ENCODE measurements around the gene MRS2.
"Not testable (repeated sequence)": the region's sequence is repeated elsewhere in the genome, so short reads cannot be mapped to it uniquely, and the experiment has no call there.

Gene MRS2, protein sequence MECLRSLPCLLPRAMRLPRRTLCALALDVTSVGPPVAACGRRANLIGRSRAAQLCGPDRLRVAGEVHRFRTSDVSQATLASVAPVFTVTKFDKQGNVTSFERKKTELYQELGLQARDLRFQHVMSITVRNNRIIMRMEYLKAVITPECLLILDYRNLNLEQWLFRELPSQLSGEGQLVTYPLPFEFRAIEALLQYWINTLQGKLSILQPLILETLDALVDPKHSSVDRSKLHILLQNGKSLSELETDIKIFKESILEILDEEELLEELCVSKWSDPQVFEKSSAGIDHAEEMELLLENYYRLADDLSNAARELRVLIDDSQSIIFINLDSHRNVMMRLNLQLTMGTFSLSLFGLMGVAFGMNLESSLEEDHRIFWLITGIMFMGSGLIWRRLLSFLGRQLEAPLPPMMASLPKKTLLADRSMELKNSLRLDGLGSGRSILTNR

DNA sequence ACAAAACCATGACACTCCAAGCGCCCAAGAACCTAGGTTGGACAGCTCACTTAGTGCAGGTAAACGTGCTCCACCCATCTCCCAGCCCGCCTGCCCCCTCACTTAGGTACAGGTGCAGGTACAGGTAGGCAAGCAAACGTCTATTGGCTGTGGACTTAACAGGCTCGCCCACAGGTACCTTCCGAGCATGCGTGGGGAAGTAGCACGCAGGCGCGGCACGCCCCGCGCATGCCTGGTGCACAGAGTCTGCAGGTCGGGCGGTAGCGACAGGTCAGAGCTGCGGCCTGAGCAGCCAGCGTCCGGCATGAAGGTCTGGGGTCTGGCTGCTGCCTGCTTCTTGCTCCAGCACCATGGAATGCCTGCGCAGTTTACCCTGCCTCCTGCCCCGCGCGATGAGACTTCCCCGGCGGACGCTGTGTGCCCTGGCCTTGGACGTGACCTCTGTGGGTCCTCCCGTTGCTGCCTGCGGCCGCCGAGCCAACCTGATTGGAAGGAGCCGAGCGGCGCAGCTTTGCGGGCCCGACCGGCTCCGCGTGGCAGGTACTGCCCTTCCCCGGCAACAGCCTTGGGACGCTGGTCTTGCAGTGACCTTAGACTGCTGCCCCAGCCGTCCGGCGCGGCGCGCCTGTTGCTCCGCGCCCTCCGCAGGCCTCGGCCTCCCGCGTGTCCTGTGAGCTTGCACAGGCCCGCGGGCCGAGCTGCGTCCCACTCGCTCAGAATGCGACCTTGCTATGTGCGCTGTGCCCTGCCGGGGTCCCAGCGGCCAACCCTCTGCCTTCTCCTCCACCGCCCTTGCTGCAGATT, at the start of gene MRS2:
TSS of gene MRS2 (plus strand) at position 240 of the 804 bp plus-strand sequence. CDS start at position 351, 111 bp downstream.
- peak; percentile 48 for DNase-seq (ENCODE audit: low read depth, low spot score)

DNA sequence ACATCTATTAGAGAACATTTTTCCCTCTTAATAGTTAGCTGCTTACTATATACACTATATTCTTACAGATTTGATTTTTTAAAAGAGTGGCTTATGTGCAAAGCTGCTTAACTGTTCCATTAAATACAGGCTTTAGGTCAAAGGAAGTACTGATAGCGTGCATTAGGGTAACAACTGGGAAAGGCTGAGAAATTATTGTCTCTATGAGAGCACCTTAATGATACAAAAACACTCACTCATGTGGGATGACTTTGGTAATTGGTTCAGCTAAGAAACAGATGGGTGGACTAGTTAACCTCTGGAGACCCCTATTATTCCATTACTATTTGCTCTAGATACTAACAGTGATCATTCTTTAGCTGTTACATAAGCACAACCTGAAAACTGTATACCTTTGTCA, 48.9 kb upstream of the MRS2 start:
- no peak for DNase-seq (ENCODE audit: low read depth, low spot score)

DNA sequence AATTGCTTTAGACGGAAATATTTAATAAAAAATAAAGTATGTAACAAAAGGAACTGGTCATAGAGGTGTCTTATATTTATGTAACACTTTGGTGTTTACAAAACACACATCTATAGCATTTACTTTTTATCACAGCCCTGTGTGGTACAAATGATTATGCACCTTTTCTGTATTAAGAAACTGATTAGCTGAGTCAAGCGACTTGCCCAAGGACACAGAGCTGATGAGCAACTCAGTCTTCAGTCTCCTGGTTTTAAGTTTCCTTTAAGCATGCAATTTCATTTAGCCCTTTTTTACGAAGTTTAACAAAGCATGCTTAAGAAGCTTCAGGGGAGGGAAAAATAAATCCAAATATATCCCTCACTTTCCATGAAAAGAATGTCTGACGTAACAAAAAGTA, 47.3 kb upstream of the MRS2 start:
- DNase-seq (ENCODE audit: low read depth, low spot score), result no peak

DNA sequence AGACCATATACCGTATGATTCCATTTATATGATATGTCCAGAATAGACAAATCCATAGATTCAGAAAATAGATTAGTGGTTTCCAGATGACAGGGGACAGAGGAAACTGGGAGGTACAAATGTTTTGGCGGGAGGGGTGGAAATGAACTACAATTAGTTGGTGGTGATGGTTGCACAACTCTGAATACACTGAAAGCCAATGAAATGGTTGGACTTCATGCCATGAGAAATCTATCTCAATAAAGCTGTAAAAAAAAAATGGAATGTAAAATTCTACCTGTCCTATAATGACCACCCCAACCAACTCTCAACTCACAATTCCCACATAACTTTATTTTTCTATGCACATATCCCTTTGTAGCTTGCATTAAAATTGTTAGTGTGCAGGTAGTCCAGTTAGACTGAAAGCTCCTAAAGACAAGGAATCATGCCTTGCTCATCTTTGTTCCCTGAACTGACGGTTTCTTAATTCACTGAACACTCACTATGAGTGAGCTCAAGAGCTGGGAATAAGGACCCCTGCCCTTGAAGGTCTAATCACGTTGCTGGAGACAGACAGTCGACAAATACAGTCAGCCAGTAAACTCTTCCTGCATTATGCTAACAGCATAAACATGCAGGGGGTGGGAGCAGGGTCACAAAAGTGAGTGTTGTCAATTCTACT, 46.3 kb upstream of the MRS2 start:
- no peak for DNase-seq (ENCODE audit: low read depth, low spot score)

DNA sequence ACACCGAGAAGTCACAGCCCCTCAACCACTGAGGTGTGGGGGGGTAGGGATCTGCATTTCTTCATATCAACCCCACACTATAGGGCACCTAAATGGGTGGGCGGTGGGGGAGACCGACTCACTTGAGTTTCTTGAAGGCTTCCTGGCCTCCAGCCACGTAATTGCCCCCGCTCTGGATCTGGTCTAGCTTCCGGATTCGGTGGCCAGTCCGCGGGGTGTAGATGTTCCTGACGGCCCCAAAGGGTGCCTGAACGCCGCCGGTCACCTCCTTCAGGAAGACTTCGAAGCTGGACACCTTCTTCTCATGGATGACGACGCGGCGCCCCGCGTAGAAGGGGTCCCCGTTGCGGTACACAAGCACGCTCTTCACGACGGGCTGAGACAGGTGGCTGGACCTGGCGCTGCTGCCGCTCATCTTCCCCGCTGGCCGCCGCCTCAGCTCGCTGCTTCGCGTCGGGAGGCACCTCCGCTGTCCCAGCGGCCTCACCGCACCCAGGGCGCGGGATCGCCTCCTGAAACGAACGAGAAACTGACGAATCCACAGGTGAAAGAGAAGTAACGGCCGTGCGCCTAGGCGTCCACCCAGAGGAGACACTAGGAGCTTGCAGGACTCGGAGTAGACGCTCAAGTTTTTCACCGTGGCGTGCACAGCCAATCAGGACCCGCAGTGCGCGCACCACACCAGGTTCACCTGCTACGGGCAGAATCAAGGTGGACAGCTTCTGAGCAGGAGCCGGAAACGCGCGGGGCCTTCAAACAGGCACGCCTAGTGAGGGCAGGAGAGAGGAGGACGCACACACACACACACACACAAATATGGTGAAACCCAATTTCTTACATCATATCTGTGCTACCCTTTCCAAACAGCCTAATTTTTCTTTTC, 45.2 kb upstream of the MRS2 start, which contains the start of gene DCDC2:
TSS of gene DCDC2 (minus strand) at position 724 of the 883 bp plus-strand sequence. CDS start at position 415, 309 bp downstream.
- no peak for DNase-seq (ENCODE audit: low read depth, low spot score)

DNA sequence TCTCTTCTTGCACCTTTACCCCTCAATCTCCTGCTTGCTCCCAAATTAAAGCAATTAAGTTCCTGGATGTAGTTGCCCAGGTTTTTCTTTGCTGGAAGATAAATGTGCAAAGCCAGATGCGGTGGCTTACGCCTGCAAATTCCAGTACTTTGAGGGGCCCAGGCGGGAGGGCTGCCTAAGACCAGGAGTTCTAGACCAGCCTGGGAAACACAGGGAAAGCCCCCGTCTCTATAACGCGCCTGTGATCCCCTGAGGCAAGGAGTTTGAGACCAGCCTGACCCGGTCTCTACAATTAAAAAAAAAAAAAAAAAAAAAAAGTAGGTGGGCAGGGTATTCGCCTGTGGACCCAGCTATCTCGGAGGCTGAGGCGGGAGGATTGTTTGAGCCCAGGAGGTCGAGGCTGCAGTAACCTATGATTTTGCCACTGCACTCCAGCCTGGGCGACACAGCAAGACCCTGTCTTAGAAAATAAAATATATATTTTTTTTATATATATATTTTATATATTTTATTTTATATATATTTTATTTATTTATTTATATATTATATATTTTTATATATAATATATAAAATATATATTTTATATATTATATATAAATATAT, 44.4 kb upstream of the MRS2 start:
- DNase-seq (ENCODE audit: low read depth, low spot score), result no peak

DNA sequence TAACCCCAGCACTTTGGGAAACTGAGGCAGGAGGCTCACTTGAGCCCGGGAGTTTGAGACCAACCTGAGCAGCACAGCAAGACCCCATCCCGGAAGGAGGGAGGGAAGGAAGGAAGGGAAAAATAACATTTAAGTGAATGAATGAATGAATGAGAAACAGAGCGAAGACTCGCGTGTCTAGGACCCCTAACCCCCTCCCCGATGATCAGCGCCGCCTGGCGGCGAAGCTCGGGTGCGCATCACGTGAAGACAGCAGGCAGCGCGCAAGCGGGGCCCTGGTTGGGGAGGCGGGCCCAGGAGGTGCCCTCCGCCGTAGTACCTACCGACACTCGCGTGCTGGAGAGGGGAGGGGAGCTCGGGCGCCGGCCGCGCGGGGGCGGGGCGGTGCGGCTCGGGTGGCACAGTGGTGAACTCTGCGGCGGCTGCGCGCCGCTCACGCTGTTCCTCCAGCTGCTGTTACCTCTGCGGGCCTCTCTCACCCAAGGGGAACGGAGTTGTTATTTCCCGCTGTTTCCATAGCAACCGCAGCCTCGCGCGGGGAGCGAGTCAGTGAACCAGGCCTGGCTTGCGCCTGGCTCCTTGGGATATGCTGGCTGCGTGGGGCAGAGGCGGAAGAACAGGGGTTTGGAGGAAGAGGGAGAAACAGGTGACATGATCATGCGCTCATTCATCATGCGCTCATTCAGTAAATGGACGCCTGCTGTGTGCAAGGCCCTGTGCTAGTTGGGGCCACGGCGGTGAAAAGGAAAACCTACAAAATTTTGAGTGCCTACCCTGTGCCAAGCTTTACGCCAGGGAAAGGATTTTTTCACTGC, 42.9 kb upstream of the MRS2 start:
- DNase-seq (ENCODE audit: low read depth, low spot score), result peak; percentile 65

DNA sequence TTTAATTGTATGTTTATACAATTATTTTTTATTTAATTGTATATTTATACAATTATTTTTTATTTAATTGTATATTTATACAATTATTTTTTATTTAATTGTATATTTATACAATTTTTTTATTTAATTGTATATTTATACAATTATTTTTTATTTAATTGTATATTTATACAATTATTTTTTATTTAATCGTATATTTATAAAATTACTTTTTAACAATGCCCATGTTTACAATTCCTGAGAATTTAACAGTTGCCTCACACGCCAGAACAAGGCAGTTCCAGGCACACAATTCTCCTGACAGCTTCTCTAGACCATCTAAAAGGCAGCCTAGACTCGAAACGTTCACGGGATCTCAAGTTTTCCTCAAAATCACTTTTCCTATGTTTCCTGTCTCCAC, 40.4 kb upstream of the MRS2 start:
- DNase-seq (ENCODE audit: low read depth, low spot score), result not testable (repeated sequence)

DNA sequence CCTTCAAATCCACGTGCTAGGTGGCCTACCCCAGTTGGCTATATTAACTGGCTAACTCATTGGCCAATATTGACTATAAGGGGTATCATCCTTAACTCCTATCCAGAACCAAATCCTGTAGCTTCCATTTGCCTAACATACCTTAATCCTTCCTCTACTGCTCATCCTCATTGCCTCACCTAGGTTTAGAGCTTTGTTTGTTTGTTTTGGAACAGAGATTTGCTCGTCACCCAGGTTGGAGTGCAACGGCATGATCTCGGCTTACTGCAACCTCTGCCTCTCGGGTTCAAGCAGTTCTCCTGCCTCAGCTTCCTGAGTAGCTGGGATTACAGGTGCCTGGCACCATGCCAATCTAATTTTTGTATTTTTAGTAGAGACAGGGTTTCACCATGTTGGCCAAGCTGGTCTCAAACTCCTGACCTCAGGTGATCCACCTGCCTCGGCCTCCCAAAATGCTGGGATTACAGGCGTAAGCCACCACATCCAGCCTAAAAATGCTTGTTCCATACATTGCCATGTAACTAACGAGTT, 37.6 kb upstream of the MRS2 start:
- DNase-seq (ENCODE audit: low read depth, low spot score), result not testable (repeated sequence)

DNA sequence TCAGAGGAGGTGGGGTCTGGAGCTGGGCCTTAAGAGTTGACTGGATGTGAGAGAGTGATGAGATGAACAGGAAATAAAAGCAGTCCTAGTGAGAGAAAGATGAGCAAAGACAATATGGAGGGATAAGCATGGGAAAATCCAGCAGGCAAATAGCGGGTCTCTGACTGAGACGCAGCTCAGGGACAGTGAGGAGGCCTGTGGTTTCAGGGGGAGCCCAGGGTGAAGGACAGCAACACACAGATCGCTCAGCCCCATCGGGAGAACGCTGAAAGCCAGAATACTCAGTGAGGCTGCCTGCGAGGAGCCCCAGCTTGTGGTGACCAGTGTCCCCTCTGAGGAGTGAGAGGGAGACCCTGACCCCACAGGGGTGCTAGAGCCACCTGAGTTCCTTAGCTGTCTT, 28.1 kb upstream of the MRS2 start:
- no peak for DNase-seq (ENCODE audit: low read depth, low spot score)

DNA sequence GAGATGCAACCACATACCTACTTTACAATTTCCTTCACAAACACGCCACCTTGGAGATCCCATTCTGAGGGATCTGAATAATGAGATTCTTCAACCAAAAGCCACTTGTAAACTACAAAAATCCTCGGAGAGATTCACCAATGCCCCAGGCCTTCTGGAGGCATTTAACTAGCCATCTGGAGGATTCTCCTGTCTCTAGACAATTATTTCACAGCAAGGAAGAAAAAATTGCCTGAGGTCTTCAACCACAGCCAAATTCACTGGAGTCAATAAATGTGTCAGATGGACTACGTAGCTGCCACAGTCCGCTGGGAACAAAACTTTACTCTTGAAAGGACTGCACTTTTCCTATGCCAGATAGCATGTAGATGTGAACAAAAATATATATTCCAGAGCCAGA, 25.9 kb upstream of the MRS2 start:
- no peak for DNase-seq (ENCODE audit: low read depth, low spot score)

DNA sequence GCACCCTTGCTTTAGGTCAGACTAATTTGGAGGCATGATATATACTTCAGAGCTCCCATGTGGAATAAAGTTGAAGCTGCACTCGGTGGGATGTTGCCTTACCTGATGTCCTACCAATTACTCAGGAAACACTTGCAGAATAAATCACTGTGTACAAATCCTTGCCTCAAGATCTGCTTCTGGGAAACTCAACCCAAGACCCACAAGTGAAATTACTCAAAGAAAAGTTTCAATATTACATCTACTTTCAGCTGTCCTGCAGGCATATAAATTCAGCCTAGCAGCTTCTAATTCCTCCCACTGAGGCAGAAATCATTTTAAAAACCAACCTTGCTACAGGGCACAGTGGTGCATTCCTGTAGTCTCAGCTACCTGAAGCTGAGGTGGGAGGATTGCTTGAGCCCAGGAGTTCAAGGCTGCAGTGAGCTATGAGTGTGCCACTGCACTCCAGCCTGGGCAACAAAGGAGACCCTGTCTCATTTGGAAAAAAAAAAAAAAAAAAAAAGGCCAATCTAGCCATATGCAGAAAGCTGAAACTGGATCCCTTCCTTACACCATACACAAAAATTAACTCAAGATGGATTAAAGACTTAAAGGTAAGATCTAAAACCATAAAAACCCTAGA, 24.2 kb upstream of the MRS2 start:
- no peak for DNase-seq (ENCODE audit: low read depth, low spot score)

DNA sequence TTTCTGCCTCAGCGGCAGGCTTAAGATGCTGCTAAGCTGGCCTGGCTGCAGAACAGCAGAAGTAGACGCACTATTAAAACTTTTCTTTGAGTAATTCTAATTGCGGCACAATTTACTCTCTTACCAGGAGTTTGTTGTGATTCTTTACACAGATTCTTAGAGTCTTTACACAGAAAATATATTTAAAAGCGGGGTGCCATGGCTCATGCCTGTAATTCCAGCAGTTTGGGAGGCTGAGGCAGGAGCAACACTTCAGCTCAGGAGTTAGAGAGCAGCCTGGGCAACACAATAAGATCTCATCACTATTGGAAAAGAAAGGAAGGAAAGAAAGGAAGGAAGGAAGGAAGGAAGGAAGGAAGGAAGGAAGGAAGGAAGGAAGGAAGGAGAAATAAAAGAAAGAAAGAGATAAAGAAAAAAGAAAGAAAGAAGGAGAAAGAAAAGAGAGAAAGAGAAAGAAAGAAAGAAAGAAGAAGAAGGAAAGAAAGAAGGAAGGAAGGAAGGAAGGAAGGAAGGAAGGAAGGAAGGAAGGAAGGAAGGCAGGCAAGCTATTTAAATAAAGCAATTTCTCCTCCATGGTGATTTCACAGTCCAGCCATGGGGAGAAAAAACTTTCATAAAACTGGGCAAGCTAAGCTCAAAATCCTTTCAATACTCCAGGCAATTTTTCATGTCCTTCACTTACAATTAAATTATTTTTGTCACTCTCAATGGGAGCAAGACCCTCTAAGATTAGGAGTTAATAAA, 21.1 kb upstream of the MRS2 start:
- DNase-seq (ENCODE audit: low read depth, low spot score), result no peak

DNA sequence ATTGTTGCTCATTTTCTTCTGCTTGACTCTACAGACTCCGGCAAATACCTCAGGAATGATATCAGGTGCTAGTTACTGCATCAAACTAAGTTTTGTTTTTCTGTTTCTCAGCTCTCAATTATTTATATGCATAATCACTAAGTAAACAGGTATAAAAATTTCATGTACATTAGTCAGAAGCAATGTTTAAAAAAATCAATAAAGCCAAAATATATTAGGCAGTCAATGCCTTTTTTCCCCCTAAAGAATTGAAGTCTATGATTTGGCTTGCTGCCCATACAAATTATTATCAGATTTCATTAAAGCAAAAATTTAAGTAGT, 20.6 kb upstream of the MRS2 start:
- DNase-seq (ENCODE audit: low read depth, low spot score), result no peak

DNA sequence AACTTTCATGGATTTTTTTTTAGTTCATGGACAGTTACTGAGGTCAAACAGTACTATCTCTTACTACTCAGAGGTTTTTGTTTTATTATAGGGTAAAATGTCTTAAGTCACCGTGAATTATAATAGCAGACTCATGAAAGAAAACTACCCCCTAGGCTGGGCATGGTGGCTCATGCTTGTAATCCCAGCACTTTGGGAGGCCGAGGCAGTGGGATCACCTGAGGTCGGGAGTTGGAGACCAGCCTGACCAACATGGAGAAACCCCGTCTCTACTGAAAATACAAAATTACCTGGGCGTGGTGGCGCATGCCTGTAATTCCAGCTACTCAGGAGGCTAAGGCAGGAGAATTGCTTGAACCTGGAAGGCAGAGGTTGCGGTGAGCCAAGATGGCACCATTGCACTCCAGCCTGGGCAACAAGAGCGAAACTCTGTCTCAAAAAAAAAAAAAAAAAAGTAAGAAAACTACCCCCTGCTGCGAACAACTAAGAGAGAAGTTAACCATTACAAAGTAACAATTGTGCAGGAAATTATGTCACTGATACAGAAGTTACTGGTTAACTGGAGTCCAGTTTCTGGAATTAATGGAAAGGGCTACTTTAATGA, 19.7 kb upstream of the MRS2 start:
- not testable (repeated sequence) for DNase-seq (ENCODE audit: low read depth, low spot score)

DNA sequence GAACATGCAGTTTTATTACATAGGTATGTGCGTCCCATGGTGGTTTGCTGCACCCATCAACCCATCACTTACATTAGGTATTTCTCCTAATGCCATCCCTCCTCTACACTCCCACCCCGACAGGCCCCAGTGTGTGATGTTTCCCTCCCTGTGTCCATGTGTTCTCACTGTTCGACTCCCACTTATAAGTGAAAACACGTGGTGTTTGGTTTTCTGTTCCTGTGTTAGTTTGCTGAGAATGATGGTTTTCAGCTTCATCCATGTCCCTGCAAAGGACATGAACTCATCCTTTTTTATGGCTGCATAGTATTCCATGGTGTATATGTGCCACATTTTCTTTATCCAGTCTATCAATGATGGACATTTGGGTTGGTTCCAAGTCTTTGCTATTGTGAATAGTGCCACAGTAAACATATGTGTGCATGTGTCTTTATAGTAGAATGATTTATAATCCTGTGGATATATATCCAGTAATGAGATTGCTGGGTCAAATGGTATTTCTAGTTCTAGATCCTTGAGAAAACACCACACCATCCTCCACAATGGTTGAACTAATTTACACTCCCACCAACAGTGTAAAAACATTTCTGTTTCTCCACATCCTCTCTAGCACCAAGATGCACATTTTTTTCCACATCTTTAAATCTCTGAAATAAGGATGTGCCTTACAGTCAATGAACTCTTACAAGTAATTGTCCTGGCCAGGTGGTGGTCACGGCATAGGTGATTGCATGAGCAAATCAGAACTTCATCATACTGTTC, 18.2 kb upstream of the MRS2 start:
- DNase-seq (ENCODE audit: low read depth, low spot score), result not testable (repeated sequence)

DNA sequence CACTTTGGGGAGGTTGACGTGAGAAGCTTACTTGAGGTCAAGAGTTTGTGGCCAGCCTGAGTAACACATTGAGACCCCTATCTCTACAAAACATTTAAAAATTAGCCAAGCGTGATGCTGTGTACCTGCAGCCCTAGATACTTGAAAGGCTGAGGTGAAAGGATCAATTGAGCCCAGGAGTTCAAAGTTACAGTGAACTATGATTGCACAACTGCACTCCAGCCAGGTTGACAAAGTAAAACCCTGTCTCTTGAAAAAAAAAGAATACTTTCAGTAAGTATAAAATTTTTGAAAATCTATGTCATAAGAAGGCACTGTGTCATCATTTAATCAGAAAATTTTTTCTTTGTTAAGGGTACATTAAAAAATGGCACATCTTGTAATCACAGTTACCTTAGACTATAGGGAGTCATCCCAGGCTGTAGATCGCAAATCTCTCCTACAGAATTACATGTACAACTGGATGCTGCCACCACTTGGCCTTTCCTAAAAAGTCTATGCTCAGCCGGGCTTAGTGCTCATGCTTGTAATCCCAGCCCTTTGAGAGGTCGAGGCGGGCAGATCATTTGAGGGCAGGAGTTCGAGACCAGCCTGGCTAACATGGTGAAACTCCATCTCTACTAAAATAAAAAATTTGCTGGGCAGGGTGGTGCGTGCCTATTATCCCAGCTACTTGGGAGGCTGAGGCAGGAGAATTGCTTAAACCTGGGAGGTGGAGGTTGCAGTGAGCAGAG, 17.0 kb upstream of the MRS2 start:
- DNase-seq (ENCODE audit: low read depth, low spot score), result no peak
